Activated CD8-positive, alpha-beta memory T cell treated with anti-CD3 and anti-CD28 coated beads, Interleukin-2, amount 50 U/mL, for 24 hours (primary cell): ENCODE data around the gene PPFIBP1.

Experiments
- DNase-seq: peaks from one replicate; pipeline ENCODE4 v3.0.0-alpha.2; 2020; ENCODE audit errors: extremely low read depth

PPFIBP1 gene

GRCh38 chr12:27523642-27524493 lies at the start of gene PPFIBP1:
Gene PPFIBP1 (plus strand): TSS chr12:27524206. CDS start chr12:27633397, 109,191 bp downstream.
- peak; percentile 96 for DNase-seq

GRCh38 chr12:27474344-27474743 lies 49.7 kb upstream of the PPFIBP1 start:
- DNase-seq: no peak

GRCh38 chr12:27477049-27477448 lies 47.0 kb upstream of the PPFIBP1 start:
- no peak for DNase-seq

- no peak for DNase-seq
These were observed 45.1 kb upstream of the PPFIBP1 start for GRCh38 chr12:27478949-27479348.

- no peak for DNase-seq
These were observed 44.0 kb upstream of the PPFIBP1 start for GRCh38 chr12:27480016-27480415.

- no peak for DNase-seq
These were observed 37.0 kb upstream of the PPFIBP1 start for GRCh38 chr12:27486961-27487360.

- DNase-seq: no peak
These were observed 35.5 kb upstream of the PPFIBP1 start for GRCh38 chr12:27488479-27488878.

- no peak for DNase-seq
These were observed 32.8 kb upstream of the PPFIBP1 start for GRCh38 chr12:27491226-27491625.

- no peak for DNase-seq
These were observed 30.6 kb upstream of the PPFIBP1 start for GRCh38 chr12:27493260-27493940.

- no peak for DNase-seq
These were observed 26.6 kb upstream of the PPFIBP1 start for GRCh38 chr12:27497446-27497845.

- no peak for DNase-seq
These were observed 25.9 kb upstream of the PPFIBP1 start for GRCh38 chr12:27498149-27498548.

- DNase-seq: no peak
These were observed 25.2 kb upstream of the PPFIBP1 start for GRCh38 chr12:27498761-27499160.

GRCh38 chr12:27499377-27499776 lies 24.6 kb upstream of the PPFIBP1 start:
- DNase-seq: no peak

- no peak for DNase-seq
These were observed 23.5 kb upstream of the PPFIBP1 start for GRCh38 chr12:27500546-27500945.

GRCh38 chr12:27502021-27502435 lies 22.0 kb upstream of the PPFIBP1 start:
- no peak for DNase-seq

GRCh38 chr12:27504507-27504906 lies 19.5 kb upstream of the PPFIBP1 start:
- no peak for DNase-seq

- DNase-seq: no peak
These were observed 18.9 kb upstream of the PPFIBP1 start for GRCh38 chr12:27505109-27505508.

GRCh38 chr12:27505761-27506160 lies 18.2 kb upstream of the PPFIBP1 start:
- DNase-seq: no peak

- DNase-seq: no peak
These were observed 17.3 kb upstream of the PPFIBP1 start for GRCh38 chr12:27506645-27507189.

- DNase-seq: no peak
These were observed 15.1 kb upstream of the PPFIBP1 start for GRCh38 chr12:27508736-27509431.

- DNase-seq: no peak
These were observed 12.8 kb upstream of the PPFIBP1 start for GRCh38 chr12:27511031-27511722.

- no peak for DNase-seq
These were observed 12.3 kb upstream of the PPFIBP1 start for GRCh38 chr12:27511723-27512045.
